GM12892 (cell line): ENCODE data around the gene PPP6R2.

ENCODE experiments used
- POLR2A ChIP-seq: IDR thresholded peaks from 2 replicates; pipeline ENCODE4 v1.6.1; 2011; ENCODE audit warnings: low read depth, low read length, control low read depth
- TAF1 ChIP-seq: IDR thresholded peaks from 2 replicates; pipeline ENCODE4 v1.6.1; 2011; ENCODE audit warnings: low read depth, mild to moderate bottlenecking, control low read depth, low read length, borderline replicate concordance

DNA sequence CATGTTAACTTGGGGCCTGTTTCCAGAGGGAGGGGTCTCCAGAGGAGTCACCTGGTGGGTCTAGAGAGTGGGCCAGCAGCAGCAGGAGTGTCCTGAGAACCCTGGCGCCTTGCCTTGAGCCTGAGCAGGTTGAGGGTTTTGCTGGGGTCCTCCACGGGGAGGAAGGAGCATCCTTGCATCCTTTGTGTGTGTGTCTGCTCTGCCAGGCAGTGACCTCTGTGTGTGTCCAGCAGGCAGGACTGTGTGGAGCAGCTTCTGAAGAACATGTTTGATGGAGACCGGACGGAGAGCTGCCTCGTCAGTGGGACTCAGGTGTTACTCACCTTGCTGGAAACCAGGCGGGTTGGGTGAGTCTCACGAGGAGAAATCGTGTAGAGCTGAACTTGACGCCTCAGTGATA, 76.0 kb downstream of the PPP6R2 start:
- no peak for TF ChIP-seq POLR2A
- TF ChIP-seq TAF1, result no peak
